K562 (cell line): ENCODE data around the gene CERS2.

ENCODE experiments used
- ARID2 ChIP-seq: fragments of 450-650 bp; IDR thresholded peaks from 2 replicates; pipeline ENCODE4 v1.6.1; 2017; ENCODE audit warnings: antibody characterized with exemption, mild to moderate bottlenecking
- ATF2 ChIP-seq: sonication (generic); formaldehyde crosslinking; IDR thresholded peaks from 2 replicates; pipeline ENCODE4 v1.8.1; 2022; ENCODE audit warnings: missing genetic modification reagents
- CTCF ChIP-seq, 3 experiments: IDR thresholded peaks in 2 of 3; conservative IDR thresholded peaks in 1 of 3; 2 replicates each; pipeline ENCODE4 v1.5.1; 2011 to 2012; ENCODE audit warnings: low read length in 3 of 3, mild to moderate bottlenecking in 3 of 3, control low read depth in 2 of 3, improper control_type of control experiment in 1 of 3, inconsistent platforms in 1 of 3, low read depth in 1 of 3, mixed read lengths in 1 of 3, moderate library complexity in 1 of 3; ENCODE audit not compliant: insufficient read depth in 2 of 3
- JUND ChIP-seq, 2 experiments: IDR thresholded peaks; 2 replicates in 1 of 2; 3 replicates in 1 of 2; pipeline ENCODE4 v1.6.1; 2011; ENCODE audit warnings: borderline replicate concordance in 2 of 2, low read depth in 2 of 2, low read length in 2 of 2, improper control_type of control experiment in 1 of 2, missing biosample characterization in 1 of 2, missing genetic modification characterization in 1 of 2, missing genetic modification reagents in 1 of 2
- TCF3 ChIP-seq: sonication (generic); formaldehyde crosslinking; IDR thresholded peaks from 2 replicates; pipeline ENCODE4 v1.4.0; 2020; ENCODE audit warnings: mild to moderate bottlenecking, missing genetic modification reagents

- TF ChIP-seq TCF3 (CRISPR knock-in tag) (no peak), ARID2 (no peak), CTCF (IDR thresholded peaks at IDR 0.05 in 2 of 3, conservative IDR thresholded peaks at IDR 0.05 in 1 of 3; ENCODE audit: insufficient read depth in 2 of 3, low read depth in 1 of 3, low read length in 3 of 3) (no peak), ATF2 (CRISPR knock-in tag) (no peak), JUND (IDR thresholded peaks at IDR 0.05; ENCODE audit: borderline replicate concordance, low read depth, low read length) (no peak), JUND (tag; IDR thresholded peaks at IDR 0.05; ENCODE audit: borderline replicate concordance, low read depth, low read length) (no peak)
These were observed 27.4 kb upstream of the CERS2 start for GRCh38 chr1:151002051-151002450.
